ENCODE data around the gene GRXCR1.

GRXCR1 gene

DNA sequence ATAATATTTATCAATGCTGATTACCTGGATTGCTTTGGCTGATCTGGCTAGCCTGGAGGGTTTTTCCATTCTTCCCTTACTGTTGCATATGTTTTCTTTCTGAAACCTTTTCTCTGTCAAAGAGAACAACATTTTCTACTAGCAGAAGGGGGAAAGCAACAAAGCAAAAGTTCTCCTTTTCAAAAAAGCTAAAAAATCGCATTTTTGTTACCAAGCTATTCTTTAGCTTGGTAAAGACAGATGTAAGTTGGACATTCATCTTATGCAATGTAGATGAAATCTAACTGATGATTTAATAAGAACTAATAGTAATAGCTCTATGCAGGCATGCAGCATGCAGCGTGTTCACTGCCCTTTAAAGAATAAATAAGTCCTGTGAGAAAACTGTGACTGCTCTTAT lies at the start of gene GRXCR1:
Gene GRXCR1, plus strand, starts transcription at position 301 of the 400 bp plus-strand sequence. CDS start 554 bp downstream, outside the sequence.
- no peak for DNase-seq

GRCh38 chr4:42843694-42844093 lies 48.8 kb upstream of the GRXCR1 start:
- DNase-seq: no peak

- no peak for DNase-seq
Observed at GRCh38 chr4:42844422-42845070, 48.0 kb upstream of the GRXCR1 start.

GRCh38 chr4:42845586-42845985 lies 46.9 kb upstream of the GRXCR1 start:
- DNase-seq: no peak

DNA sequence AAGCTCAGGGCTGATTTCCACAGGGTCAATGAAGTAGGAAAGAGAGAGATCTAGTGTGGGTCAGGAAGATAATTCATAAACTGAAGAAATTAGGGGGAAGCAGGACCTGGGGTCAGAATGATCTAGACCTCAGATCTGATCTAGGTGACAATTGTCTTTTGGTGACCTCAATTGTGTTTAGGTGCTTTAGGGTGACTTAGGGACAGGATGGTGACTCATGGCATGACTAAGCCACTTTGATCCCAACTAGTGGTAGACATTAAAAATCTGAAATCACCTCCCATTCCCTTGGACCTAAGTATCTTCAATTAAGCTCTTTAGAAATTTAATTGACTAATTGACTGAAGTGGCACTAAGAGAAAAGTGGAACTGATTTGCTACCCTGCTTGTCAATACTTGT lies 36.7 kb upstream of the GRXCR1 start:
- no peak for DNase-seq

DNA sequence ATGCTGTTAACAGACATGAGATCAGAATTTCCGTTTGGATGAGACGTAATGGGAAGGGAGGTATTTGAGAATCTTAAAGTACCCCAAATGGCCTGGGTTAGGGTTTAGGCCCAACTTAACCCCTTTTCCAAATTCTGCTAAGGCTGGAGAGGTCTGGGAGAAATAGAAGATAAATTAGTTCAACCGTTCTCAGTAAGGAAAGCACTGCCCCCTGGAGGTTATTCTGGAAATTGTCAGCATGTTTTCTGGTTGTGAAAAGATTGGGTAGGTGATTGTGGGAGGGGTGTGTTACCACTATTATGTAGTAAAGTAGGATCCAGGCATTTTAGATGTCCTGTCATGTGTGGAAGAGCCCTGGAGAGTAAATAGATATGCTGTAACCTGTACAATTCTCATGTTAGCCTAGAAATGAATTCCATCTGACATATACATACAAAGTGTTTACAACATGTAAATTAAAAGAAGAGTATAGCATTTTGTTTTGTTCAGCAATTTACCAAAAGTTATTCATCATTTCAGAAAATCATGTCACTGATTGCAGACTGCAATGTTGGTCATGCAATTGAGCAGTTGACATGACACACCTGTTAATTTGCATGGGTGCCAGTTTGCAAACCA lies 26.8 kb upstream of the GRXCR1 start:
- DNase-seq: peak; percentile 11

DNA sequence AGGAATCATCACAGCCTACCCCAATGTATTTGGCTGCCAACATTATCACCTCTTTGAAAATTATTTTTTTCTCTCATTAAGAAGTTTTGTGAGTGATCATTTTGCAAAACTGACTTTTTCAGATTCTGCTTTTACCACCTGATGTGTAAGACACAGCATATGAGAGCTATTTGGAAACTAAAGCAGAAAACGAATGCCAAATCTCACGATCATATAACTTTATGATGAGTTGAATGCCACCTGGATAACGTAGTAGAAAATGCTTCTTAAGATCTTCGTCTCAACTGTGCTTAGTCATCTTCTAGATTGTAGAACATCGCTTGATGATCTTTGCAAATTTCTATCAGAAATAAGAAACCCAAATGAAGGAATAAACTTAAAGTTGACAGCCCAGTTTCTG lies 21.3 kb upstream of the GRXCR1 start:
- DNase-seq: no peak

DNA sequence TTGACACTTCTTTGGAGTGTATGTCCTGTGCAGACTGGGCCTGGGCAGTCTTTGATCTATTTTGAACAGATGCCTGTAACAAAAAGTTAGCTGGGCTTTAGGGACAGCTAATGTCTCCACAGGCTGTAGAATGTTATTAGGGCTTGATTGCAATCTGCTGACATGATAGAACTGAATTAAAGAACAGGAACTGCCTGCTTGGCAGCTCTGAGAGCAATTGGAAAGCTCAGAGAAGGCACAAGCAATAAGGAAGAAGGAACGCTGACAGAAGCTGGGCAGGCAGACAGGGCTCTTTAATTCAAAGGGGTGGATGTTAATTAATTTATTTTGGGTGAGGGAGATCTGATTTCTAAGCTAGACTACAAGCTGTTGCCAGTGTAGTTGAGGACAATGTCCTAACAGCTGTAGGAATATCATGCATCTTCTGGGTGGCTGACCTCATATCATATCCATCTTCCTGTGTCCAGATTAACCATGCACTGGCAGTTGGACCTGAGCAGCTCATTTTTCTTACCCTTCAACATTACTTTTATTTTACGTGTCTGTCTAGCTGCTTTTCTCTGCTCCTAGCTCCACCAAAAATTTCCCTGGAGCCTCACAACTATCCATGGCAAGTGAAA lies 20.7 kb upstream of the GRXCR1 start:
- no peak for DNase-seq

- no peak for DNase-seq
Observed at GRCh38 chr4:42878863-42879262, 13.7 kb upstream of the GRXCR1 start.

- no peak for DNase-seq
Observed at GRCh38 chr4:42881253-42881652, 11.3 kb upstream of the GRXCR1 start.

GRCh38 chr4:42891644-42892043 lies 869 bp upstream of the GRXCR1 start:
- no peak for DNase-seq

- no peak for DNase-seq
Observed at GRCh38 chr4:42895452-42895851, 2.9 kb downstream of the GRXCR1 start.

- DNase-seq: no peak
Observed at GRCh38 chr4:42904986-42905385, 12.5 kb downstream of the GRXCR1 start.

DNA sequence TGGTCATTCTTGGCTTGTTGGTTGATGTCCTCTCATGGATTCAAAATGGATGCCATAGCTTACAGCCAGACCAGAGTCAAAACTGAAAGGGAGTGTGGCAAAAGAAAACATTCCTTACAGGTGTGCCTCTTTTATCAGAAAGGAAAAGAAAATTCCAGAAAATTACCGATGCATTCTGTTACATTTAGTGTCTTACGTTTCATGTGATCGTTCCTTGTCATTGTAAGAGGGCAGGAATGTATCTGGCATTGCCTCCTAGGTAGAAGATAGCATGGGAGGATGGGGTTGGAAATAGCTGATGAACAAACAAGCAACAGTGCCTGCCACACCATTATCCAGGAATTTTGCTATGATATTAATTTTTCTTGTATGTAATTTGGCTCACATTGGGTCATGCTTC lies 13.1 kb downstream of the GRXCR1 start:
- DNase-seq: no peak

DNA sequence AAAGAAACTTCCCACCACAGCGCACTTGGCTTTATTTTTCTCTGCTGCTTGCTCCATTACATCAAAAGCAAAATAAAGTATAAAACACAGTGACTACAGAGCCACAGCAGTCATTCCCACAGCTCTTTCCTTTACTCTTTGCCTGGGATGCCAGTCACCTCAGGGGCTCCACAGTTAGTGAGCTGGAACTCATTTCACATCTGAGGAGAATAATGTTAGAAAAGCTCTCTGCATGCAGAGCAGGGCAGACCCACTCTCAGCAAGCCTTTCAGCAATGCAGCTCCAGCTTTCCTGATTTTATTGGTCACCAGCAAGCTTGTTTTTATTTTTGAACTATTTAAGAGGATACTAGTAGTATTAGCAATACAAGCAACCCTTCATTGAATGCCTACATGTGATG lies 13.8 kb downstream of the GRXCR1 start:
- no peak for DNase-seq

DNA sequence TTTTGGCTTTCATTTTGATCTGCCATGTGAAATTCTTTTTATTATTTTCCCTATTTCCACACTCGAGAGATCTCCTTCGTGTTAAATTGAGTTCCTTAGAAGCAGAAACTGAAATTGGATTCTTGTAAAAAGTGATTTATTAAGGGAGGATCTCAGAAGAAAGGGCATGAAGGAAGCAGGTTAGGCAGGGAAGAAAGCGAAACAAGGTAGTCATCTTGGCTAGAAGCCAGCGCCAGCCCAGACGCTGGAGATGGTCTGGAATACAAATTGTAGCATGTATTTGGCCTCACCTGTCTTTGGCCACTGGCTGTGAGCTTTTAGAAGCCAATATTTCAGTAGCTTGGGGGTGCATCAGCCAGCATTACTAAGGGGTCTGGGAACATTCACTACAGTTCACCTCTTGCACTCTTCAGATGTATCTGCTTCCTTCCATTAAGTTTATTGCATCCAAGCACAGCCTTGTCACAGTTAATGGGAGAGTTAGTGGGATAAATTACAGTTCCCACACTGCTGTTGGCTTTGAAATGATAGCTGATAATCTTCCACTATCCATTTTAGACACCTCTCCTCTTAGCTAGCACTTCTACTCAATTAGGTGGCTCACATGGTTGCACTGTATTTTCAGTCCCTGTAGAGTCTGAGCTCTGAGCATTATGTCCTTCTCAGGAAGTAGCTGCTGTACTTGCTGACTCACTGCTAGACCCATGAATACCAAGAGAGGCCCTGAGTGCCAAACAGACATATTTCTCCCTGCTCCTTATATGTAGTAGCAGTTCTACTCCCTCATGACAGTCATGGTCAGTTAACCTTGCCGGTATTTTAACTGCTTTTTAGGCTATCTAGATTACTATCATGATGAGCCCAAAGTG lies 14.6 kb downstream of the GRXCR1 start:
- no peak for DNase-seq

DNA sequence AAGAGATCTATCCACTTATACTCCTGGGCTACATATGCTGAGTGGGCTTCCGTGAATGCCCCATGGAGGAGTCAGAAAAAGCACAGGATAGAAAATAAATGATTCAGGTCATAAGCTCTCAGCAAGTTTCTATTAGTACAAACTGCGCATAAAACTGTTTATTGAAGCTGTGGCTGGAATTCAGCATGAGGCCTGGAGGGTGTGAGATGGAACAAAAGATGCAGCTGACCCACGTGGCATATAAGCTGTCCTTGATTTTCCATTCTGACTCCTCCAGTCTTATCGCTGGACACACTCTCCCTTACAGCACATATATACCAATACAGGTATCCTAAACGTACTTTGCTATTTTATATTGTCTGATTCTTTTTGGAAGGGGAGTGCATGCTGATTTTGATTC lies 17.9 kb downstream of the GRXCR1 start:
- no peak for DNase-seq

GRCh38 chr4:42914937-42915336 lies 22.4 kb downstream of the GRXCR1 start:
- DNase-seq: no peak

DNA sequence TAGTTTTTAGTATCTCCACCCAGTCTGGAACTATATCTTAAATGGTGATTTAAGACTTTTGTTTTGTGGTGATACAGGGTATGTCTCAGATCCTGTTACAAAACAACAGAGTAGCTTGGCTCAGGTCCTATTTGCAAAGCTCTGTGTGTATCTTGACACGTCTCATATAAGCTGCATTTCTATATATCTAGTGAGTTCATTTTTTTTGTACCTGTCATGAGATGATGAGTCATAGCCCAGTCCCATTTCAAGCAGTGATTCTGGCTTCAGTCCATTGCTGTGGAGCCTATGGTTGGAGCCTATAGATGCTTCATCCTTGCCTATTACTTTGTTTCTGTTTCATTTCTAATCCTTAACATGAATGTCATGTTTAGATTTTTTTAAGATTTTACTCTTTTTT lies 23.0 kb downstream of the GRXCR1 start:
- DNase-seq: no peak

GRCh38 chr4:42917296-42917695 lies 24.8 kb downstream of the GRXCR1 start:
- DNase-seq: no peak

GRCh38 chr4:42923431-42923830 lies 30.9 kb downstream of the GRXCR1 start:
- no peak for DNase-seq

GRCh38 chr4:42925921-42926320 lies 33.4 kb downstream of the GRXCR1 start:
- no peak for DNase-seq

DNA sequence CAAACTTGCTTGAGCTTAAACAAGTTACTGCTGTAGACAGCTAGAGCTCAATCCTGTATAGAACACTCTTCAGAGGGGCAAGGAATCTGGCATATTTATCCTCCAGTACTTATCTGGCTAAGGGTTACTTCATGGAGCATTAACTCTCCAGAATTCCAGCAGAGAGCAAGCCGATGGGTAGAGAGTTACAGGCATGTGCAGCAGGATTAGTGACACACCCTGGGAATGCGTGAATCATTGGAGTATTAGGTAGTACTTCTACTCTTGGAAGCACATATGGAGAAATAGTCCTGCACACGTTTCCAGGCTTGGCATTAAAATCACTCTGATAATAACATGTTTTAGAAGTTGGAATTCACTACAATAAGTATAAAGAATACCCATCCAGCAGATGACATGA lies 35.4 kb downstream of the GRXCR1 start:
- DNase-seq: no peak

GRCh38 chr4:42928582-42928981 lies 36.1 kb downstream of the GRXCR1 start:
- DNase-seq: no peak

All from amniotic stem cell (primary cell).